VCaP (cell line): ENCODE results near the gene SMARCD2.

Source experiments
- H3K27ac ChIP-seq: fragments of 450-650 bp; 2 replicates; pipeline ENCODE4 v1.5.1; 2017
- TF ChIP-seq, protein P1 (sequence below): fragments of 450-650 bp; conservative IDR thresholded peaks from 2 replicates; pipeline ENCODE4 v1.5.1; 2017; ENCODE audit warnings: mild to moderate bottlenecking, moderate library complexity

The SMARCD2 gene

DNA sequence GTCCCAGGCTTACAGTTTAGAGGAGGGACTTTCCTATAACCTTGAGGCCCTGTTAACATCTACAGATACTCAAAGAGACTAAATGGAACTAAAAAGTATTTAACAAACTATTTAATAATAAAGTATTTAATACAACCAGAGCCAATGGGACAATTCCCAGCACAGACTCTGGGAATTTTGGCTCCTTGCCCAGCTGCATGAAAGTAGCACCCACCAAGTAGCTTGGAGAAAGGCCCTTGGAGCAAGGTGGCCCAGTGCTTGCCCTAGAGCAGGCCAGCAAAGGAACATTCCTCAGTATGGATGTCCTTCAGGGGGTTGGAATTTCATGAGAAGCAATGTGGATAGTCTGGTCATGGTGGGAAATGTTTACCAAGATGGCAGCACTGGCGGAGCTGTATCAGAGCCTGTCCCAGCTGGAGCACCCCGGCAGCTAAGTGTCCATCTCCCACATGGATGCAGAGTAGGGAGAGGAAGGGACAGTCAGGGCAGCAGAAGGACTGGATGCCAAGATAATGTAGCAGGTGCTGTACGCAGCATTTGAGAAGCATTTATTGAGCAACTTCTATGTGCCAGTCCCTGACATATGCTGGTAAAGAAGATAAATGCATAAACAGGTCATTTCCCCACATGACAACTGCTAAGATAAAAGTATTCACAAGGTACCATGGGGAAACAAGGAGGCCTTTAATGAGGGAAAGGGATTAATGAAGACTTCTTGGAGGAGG lies 5.2 kb upstream of the SMARCD2 start:
- TF ChIP-seq, protein P1, sequence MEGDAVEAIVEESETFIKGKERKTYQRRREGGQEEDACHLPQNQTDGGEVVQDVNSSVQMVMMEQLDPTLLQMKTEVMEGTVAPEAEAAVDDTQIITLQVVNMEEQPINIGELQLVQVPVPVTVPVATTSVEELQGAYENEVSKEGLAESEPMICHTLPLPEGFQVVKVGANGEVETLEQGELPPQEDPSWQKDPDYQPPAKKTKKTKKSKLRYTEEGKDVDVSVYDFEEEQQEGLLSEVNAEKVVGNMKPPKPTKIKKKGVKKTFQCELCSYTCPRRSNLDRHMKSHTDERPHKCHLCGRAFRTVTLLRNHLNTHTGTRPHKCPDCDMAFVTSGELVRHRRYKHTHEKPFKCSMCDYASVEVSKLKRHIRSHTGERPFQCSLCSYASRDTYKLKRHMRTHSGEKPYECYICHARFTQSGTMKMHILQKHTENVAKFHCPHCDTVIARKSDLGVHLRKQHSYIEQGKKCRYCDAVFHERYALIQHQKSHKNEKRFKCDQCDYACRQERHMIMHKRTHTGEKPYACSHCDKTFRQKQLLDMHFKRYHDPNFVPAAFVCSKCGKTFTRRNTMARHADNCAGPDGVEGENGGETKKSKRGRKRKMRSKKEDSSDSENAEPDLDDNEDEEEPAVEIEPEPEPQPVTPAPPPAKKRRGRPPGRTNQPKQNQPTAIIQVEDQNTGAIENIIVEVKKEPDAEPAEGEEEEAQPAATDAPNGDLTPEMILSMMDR = no peak
- no peak overlapping the region for H3K27ac ChIP-seq

DNA sequence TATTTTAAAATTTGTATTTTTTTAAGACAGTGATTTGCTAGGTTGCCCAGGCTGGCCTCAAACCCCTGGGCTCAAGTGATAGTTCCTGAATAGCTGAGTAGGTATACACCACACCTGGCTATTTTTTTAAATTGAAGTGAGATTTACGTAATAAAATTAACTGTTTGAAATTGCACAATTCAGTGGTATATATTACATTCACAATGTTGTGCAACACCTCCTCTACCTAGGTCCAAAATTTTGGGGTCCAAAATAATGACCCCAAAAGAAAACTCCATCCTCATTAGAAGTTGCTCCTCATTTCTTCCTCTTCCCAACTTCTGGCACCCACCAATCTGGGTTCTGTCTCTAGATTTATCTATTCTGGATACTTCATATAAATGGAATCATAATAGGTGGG lies 3.0 kb upstream of the SMARCD2 start:
- no peak overlapping the region for H3K27ac ChIP-seq
- TF ChIP-seq, protein P1 = no peak

DNA sequence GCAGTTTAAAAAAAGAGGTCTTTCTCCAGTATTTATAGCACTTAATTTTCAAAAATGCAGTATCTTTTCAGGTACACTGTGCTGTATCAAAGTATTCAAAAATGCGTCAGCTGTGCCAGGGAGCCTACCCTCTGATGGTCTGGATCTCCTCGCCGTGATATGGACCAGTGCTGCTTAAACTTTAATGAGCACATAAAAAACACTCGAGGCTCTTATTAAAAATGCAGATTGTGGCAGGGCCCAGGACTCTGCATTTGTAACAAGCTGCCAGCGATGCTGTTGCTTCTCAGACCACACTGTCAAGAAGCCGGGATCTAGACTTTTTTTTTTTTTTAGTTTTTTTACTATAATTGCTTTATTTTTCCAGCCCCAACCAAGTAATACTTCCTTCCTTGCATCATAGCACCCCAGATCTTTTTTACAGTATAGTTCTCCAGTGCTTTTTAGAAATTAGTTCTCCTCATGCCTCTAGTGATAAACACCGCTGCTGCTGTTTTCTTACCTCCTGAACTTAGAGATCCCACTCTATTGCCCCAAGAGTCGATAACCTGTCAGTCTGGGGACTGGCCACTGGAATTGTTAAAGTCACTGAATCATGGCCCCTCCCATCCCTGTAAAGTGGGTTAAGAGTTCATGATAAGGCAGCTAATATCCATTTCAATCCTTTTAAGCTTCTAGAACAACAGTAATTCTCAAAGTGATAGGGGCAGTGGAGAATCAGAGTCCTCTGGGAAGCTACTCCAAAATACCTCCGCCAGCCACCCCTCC lies 1.6 kb upstream of the SMARCD2 start:
- TF ChIP-seq, protein P1 = no peak
- H3K27ac ChIP-seq = peak overlapping the region; percentile 96; the same call in 1 of the 2 replicates

- peak overlapping the region; percentile 96 for H3K27ac ChIP-seq
Observed at GRCh38 chr17:63843387-63843888, 953 bp upstream of the SMARCD2 start.

GRCh38 chr17:63842173-63842539 lies 329 bp downstream of the SMARCD2 start:
- TF ChIP-seq, protein P1 = no peak
- peak overlapping the region; percentile 96 for H3K27ac ChIP-seq

- TF ChIP-seq, protein P1 = no peak
- peak overlapping the region; percentile 96 for H3K27ac ChIP-seq
Observed at GRCh38 chr17:63841350-63842172, 924 bp downstream of the SMARCD2 start.

DNA sequence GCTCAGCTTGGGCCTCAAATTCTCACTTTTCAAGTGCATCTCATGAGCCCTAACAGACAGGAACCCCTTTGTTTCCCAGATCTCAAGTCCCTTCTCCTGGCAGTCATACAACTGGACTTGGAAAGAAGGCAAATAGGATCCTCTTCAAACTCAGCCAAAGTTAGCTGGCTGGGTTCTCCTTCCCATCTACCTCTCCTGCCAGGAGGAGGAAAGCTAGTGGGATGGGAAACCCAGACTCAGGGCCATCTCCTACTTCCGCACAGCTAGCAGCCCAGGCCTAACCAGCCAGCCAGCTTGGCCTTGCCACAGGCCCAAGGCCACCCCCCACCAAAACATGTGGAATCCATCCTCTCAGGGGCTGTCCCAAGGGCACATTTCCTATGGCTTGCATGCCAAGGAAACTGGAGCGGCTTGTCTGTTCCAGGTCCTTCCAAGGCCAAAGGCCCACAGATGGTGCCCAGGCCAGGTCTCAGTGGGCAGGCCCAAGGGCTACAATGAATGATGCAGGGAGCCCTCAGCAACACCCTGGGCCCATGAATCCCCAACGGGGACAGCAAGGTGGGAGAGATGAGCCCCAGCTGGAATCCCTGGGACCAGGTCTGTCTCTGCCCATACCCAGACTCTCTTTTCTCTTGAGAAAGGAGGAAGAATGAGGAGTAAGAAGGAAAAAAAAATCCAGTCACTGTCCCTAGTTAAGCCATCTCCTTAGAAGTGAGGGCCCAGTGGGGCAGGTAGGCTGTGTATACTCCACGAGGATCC lies 1.7 kb downstream of the SMARCD2 start:
- TF ChIP-seq, protein P1 = no peak
- peak overlapping the region; percentile 96 for H3K27ac ChIP-seq
